GM23338 (cell line): Measurements from ENCODE around the gene SART3. TPM values are rescaled to one million over a fixed set of nuclear protein-coding genes. Genes with fewer than 3 reads are reported as not detected.

Source experiments
- ATAC-seq: fragments of 200-7000 bp; cut with Tn5 transposase; 3 replicates; pipeline ENCODE4 v1.9.1; 2020
- DNase-seq: peaks from one replicate; pipeline ENCODE4 v3.0.0-alpha.2; 2015; ENCODE audit warnings: low spot score
- H2AFZ ChIP-seq: fragments of 200-600 bp; sonication (generic); 2 replicates; pipeline ENCODE4 v1.8.0; 2016; ENCODE audit warnings: antibody characterized with exemption, mild to moderate bottlenecking, moderate library complexity
- H3F3A ChIP-seq: fragments of 200-600 bp; sonication (generic); replicated peaks from 2 replicates; pipeline ENCODE4 v1.8.0; 2017; ENCODE audit warnings: antibody characterized with exemption, mixed run types, low read depth
- H3K27ac ChIP-seq: fragments of 200-600 bp; sonication (generic); 2 replicates; pipeline ENCODE4 v1.6.1; 2016; ENCODE audit warnings: low read depth
- H3K27me3 ChIP-seq: fragments of 200-600 bp; sonication (generic); 2 replicates; pipeline ENCODE4 v1.8.0; 2016; ENCODE audit warnings: mild to moderate bottlenecking, mixed run types, moderate library complexity; ENCODE audit not compliant: insufficient read depth
- H3K36me3 ChIP-seq: fragments of 200-600 bp; sonication (generic); 2 replicates; pipeline ENCODE4 v1.8.0; 2016; ENCODE audit warnings: mild to moderate bottlenecking; ENCODE audit not compliant: insufficient read depth
- H3K4me1 ChIP-seq: fragments of 200-600 bp; sonication (generic); 2 replicates; pipeline ENCODE4 v1.8.0; 2016; ENCODE audit warnings: mild to moderate bottlenecking, moderate library complexity; ENCODE audit not compliant: insufficient read depth
- H3K4me2 ChIP-seq: fragments of 200-600 bp; sonication (generic); 2 replicates; pipeline ENCODE4 v1.7.1; 2017; ENCODE audit warnings: mixed run types
- H3K4me3 ChIP-seq: fragments of 200-600 bp; sonication (generic); 2 replicates; pipeline ENCODE4 v1.6.1; 2016; ENCODE audit warnings: mixed run types
- H3K79me2 ChIP-seq: fragments of 200-600 bp; sonication (generic); replicated peaks from 2 replicates; pipeline ENCODE4 v1.8.0; 2017; ENCODE audit warnings: mild to moderate bottlenecking; ENCODE audit not compliant: insufficient read depth
- H3K9me2 ChIP-seq: fragments of 200-600 bp; sonication (generic); 2 replicates; pipeline ENCODE4 v1.8.0; 2017; ENCODE audit not compliant: insufficient read depth
- H4K20me1 ChIP-seq: fragments of 200-600 bp; sonication (generic); replicated peaks from 2 replicates; pipeline ENCODE4 v1.8.0; 2017; ENCODE audit warnings: mild to moderate bottlenecking; ENCODE audit not compliant: insufficient read depth
- H3K27ac Mint-ChIP-seq: 2 replicates; pipeline ENCODE4 v1.8.0; 2020; ENCODE audit warnings: inconsistent platforms, mild to moderate bottlenecking, moderate library complexity, mixed read lengths
- H3K27me3 Mint-ChIP-seq: 3 replicates; pipeline ENCODE4 v1.8.0; 2022; ENCODE audit warnings: low read depth, mild to moderate bottlenecking, moderate library complexity, mixed read lengths, inconsistent platforms; ENCODE audit not compliant: insufficient read depth, poor library complexity
- H3K36me3 Mint-ChIP-seq: 3 replicates; pipeline ENCODE4 v1.8.0; 2021; ENCODE audit warnings: low read depth, mild to moderate bottlenecking, inconsistent platforms, moderate library complexity, mixed read lengths
- H3K4me1 Mint-ChIP-seq: 3 replicates; pipeline ENCODE4 v1.8.0; 2020; ENCODE audit warnings: mild to moderate bottlenecking, inconsistent platforms, mixed read lengths
- H3K4me3 Mint-ChIP-seq: 3 replicates; pipeline ENCODE4 v1.8.0; 2021; ENCODE audit warnings: moderate library complexity, mild to moderate bottlenecking, inconsistent platforms, mixed read lengths
- H3K9me3 Mint-ChIP-seq: 3 replicates; pipeline ENCODE4 v1.8.0; 2020; ENCODE audit warnings: moderate library complexity, mild to moderate bottlenecking, inconsistent platforms, mixed read lengths
- EZH2 ChIP-seq: fragments of 200-600 bp; sonication (generic); IDR thresholded peaks from one replicate; pipeline ENCODE4 v1.8.0; 2017; ENCODE audit warnings: antibody characterized with exemption, mild to moderate bottlenecking, low read depth; ENCODE audit not compliant: unreplicated experiment
- NANOG ChIP-seq: IDR thresholded peaks from 2 replicates; pipeline ENCODE4 v1.6.1; 2016; ENCODE audit warnings: antibody characterized with exemption, borderline replicate concordance
- POLR2AphosphoS5 ChIP-seq: IDR thresholded peaks from 2 replicates; pipeline ENCODE4 v1.6.1; 2016; ENCODE audit warnings: antibody characterized with exemption, low read depth
- ZNF114 ChIP-seq: fragments of 250-450 bp; sonication (Bioruptor Pico); IDR thresholded peaks from 2 replicates; pipeline ENCODE4 v1.5.0; 2020; ENCODE audit warnings: mild to moderate bottlenecking, moderate library complexity
- ZNF331 ChIP-seq: fragments of 250-450 bp; sonication (Bioruptor Pico); IDR thresholded peaks from 2 replicates; pipeline ENCODE4 v1.5.0; 2020; ENCODE audit warnings: low read depth, mild to moderate bottlenecking, moderate library complexity
- ZNF462 ChIP-seq: fragments of 250-450 bp; sonication (Bioruptor Pico); IDR thresholded peaks from 2 replicates; pipeline ENCODE4 v1.5.0; 2020; ENCODE audit warnings: mild to moderate bottlenecking, moderate library complexity
- polyA plus RNA-seq: library from polyadenylated mRNA; unstranded; fragments of >200 nt; fragmentation: Nextera tagmentation; extraction: Ambion mirVana; gene quantifications from 2 replicates; pipeline ENCODE4 v1.2.1, GENCODE V29; 2016
- total RNA-seq: library from RNA; depleted of rRNA; stranded (reverse); fragments of >200 nt; shearing (Covaris generic); gene quantifications from 2 replicates; pipeline ENCODE4 v1.2.3, GENCODE V29; 2014
- TF ChIP-seq, protein P1 (sequence below), 2 experiments: fragments of 200-600 bp in 1 of 2; sonication (generic) in 1 of 2; conservative IDR thresholded peaks; 2 replicates each; pipeline versions ENCODE4 v1.5.1 to v1.6.1; 2016 to 2017; ENCODE audit warnings: antibody characterized with exemption in 2 of 2, low read depth in 2 of 2, mild to moderate bottlenecking in 2 of 2, moderate library complexity in 1 of 2
- TF ChIP-seq, protein P2 (sequence below): IDR thresholded peaks from 2 replicates; pipeline ENCODE4 v1.6.1; 2016; ENCODE audit warnings: antibody characterized with exemption
- TF ChIP-seq, protein P3 (sequence below): IDR thresholded peaks from one replicate; pipeline ENCODE4 v1.6.1; 2018; ENCODE audit warnings: antibody characterized with exemption; ENCODE audit not compliant: unreplicated experiment

The SART3 gene
- total and polyA plus RNA-seq, 2 experiments from 2014 or later = 49.8 to 112 TPM

DNA sequence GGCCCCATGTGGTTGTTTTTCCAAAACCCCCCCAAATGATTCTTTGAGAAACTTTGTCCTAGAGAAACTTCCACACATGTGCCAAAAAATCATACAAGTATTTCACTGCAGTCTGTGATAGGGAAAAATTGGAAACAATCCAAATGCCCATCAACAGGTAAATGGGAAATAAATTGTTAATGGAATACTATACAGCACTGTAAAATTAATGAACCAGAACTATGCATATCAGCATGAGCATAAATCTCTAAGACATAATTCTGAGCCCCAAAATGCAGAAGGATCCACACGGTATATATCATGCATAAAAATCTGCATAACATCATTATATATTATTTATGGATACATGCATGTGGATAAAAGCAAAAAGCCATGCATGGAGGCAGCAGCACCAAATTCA is 51.2 kb downstream of the SART3 start:
- Histone ChIP-seq H3K4me2 (no peak overlapping the region), H3F3A (peaks cover 5% of the 10 kb centered on the region; the same call in 1 of the 2 replicates), H3K27ac (no peak overlapping the region), H4K20me1 (no peaks in the 10 kb centered on the region), H3K79me2 (no peaks in the 10 kb centered on the region), H3K9me2 (no peaks in the 10 kb centered on the region), H3K4me3 (no peak overlapping the region), H3K36me3 (no peaks in the 10 kb centered on the region), H2AFZ (no peak overlapping the region), H3K4me1 (0 out of 2 replicates have a peak, but pooled peaks cover 7% of the 10 kb centered on the region), H3K27me3 (no peaks in the 10 kb centered on the region)
- ATAC-seq (no peak), DNase-seq (no peak)
- Mint-ChIP-seq H3K27me3 (peaks cover 9% of the 10 kb centered on the region), H3K27ac (no peak overlapping the region), H3K4me3 (no peak overlapping the region), H3K9me3 (peaks cover 18% of the 10 kb centered on the region), H3K4me1 (peaks cover 6% of the 10 kb centered on the region), H3K36me3 (no peaks in the 10 kb centered on the region)
- TF ChIP-seq, protein P1, sequence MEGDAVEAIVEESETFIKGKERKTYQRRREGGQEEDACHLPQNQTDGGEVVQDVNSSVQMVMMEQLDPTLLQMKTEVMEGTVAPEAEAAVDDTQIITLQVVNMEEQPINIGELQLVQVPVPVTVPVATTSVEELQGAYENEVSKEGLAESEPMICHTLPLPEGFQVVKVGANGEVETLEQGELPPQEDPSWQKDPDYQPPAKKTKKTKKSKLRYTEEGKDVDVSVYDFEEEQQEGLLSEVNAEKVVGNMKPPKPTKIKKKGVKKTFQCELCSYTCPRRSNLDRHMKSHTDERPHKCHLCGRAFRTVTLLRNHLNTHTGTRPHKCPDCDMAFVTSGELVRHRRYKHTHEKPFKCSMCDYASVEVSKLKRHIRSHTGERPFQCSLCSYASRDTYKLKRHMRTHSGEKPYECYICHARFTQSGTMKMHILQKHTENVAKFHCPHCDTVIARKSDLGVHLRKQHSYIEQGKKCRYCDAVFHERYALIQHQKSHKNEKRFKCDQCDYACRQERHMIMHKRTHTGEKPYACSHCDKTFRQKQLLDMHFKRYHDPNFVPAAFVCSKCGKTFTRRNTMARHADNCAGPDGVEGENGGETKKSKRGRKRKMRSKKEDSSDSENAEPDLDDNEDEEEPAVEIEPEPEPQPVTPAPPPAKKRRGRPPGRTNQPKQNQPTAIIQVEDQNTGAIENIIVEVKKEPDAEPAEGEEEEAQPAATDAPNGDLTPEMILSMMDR (conservative IDR thresholded peaks at IDR 0.05; ENCODE audit: low read depth in 2 of 2) = no peak
- TF ChIP-seq NANOG (no peak), ZNF114 (no peak), ZNF462 (CRISPR knock-in tag) (no peak), EZH2 (no peak), ZNF331 (CRISPR knock-in tag) (no peak), POLR2AphosphoS5 (no peak)
- TF ChIP-seq, protein P2, sequence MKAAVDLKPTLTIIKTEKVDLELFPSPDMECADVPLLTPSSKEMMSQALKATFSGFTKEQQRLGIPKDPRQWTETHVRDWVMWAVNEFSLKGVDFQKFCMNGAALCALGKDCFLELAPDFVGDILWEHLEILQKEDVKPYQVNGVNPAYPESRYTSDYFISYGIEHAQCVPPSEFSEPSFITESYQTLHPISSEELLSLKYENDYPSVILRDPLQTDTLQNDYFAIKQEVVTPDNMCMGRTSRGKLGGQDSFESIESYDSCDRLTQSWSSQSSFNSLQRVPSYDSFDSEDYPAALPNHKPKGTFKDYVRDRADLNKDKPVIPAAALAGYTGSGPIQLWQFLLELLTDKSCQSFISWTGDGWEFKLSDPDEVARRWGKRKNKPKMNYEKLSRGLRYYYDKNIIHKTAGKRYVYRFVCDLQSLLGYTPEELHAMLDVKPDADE = no peak
- TF ChIP-seq, protein P3, sequence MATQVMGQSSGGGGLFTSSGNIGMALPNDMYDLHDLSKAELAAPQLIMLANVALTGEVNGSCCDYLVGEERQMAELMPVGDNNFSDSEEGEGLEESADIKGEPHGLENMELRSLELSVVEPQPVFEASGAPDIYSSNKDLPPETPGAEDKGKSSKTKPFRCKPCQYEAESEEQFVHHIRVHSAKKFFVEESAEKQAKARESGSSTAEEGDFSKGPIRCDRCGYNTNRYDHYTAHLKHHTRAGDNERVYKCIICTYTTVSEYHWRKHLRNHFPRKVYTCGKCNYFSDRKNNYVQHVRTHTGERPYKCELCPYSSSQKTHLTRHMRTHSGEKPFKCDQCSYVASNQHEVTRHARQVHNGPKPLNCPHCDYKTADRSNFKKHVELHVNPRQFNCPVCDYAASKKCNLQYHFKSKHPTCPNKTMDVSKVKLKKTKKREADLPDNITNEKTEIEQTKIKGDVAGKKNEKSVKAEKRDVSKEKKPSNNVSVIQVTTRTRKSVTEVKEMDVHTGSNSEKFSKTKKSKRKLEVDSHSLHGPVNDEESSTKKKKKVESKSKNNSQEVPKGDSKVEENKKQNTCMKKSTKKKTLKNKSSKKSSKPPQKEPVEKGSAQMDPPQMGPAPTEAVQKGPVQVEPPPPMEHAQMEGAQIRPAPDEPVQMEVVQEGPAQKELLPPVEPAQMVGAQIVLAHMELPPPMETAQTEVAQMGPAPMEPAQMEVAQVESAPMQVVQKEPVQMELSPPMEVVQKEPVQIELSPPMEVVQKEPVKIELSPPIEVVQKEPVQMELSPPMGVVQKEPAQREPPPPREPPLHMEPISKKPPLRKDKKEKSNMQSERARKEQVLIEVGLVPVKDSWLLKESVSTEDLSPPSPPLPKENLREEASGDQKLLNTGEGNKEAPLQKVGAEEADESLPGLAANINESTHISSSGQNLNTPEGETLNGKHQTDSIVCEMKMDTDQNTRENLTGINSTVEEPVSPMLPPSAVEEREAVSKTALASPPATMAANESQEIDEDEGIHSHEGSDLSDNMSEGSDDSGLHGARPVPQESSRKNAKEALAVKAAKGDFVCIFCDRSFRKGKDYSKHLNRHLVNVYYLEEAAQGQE = no peak
